Cardiac fibroblast (primary cell): ENCODE measurements around the gene GCNA.

Experiments used
- DNase-seq, 2 donors: peaks; one replicate each; pipeline versions ENCODE4 v3.0.0 to v3.0.0-alpha.2; 2010; ENCODE audit warnings: low read depth in 2 of 2
- H3K4me3 ChIP-seq, 2 donors: replicated peaks in 1 of 2; 1 replicate in 1 of 2; 2 replicates in 1 of 2; pipeline ENCODE4 v1.5.1; 2011; ENCODE audit warnings: low read depth in 2 of 2, low read length in 2 of 2, mild to moderate bottlenecking in 2 of 2, moderate library complexity in 1 of 2
- CTCF ChIP-seq: IDR thresholded peaks from one replicate; pipeline ENCODE4 v1.5.1; 2011; ENCODE audit warnings: low read depth, mild to moderate bottlenecking, low read length, inconsistent platforms

Gene GCNA

DNA sequence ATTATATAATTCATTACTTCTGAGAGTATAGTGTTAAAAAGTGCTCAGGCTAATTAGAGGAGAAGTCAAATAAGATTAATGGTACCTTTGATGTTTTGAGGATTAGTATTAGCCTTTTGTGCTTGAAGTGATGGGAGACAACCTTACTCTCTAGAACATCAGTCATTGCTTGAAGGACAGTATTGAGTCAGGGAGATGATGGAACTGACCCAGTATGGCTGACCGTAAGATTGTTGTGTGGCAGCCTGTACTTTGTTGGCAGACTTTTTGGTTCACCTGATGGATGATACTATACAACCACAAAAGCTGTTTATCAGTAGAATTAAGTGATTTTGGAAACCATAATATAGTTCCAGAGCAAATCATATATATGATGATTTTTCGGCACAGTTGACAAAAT lies 35.4 kb upstream of the GCNA start:
- TF ChIP-seq CTCF, result no peak
- DNase-seq, result peak in 1 of 2 donors; percentile 16
- H3K4me3 ChIP-seq, result no peak overlapping the region

GRCh38 chrX:71543316-71543715 lies 34.9 kb upstream of the GCNA start:
- peak; percentile 62 to 86 for DNase-seq
- TF ChIP-seq CTCF, result no peak
- no peak overlapping the region for H3K4me3 ChIP-seq

- H3K4me3 ChIP-seq, result no peak overlapping the region
- no peak for TF ChIP-seq CTCF
- no peak for DNase-seq
These were observed 32.9 kb upstream of the GCNA start for GRCh38 chrX:71545364-71545763.

DNA sequence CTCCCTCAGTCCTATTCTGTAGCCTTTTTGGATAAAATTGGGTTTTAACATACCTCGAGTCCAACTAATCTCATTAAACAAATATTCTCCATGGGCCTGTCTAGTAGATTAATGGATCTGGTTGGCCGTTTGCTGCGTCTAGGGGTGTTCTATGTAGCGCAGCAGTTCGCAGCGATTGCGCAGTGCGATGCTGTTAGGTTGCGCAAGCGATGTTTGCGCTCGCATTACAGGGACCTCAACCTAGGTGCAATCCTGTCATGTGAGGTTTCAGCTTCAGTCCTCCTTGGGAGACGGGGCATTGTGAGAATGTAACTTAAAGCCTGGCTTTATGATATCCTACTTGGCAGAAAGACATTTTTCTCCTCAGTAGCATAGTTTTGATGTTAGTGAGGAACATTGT lies 31.4 kb upstream of the GCNA start:
- no peak overlapping the region for H3K4me3 ChIP-seq
- no peak for TF ChIP-seq CTCF
- DNase-seq, result no peak

GRCh38 chrX:71547339-71547738 lies 30.9 kb upstream of the GCNA start:
- TF ChIP-seq CTCF, result no peak
- H3K4me3 ChIP-seq, result no peak overlapping the region
- DNase-seq, result no peak

- DNase-seq, result no peak
- no peak for TF ChIP-seq CTCF
- H3K4me3 ChIP-seq, result no peak overlapping the region
These were observed 28.3 kb upstream of the GCNA start for GRCh38 chrX:71549986-71550385.

DNA sequence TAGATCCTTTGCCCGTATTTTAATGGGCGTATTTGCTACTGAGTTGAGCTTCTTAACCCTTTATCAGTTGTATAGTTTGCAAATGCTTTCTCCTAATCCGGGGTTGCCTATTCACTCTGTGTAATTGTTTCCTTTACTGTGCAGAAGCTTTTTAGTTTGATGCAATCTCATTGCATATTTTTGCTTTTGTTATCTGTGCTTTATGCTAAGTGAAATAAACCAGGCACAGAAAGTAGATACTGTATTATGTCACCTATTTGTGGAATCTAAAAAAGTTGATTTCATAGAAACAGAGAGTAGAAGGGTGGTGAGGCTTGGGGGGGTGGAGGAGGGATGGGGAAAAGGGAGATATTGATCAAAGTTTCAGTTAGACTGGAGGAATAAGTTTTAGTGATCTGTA lies 27.7 kb upstream of the GCNA start:
- no peak for DNase-seq
- no peak for TF ChIP-seq CTCF
- H3K4me3 ChIP-seq, result no peak overlapping the region
